ENCODE measurements around the gene IRGC.
"Not testable (repeated sequence)": the region's sequence is repeated elsewhere in the genome, so short reads cannot be mapped to it uniquely, and the experiment has no call there.

The IRGC gene

GRCh38 chr19:43759515-43759914 is 43.6 kb downstream of the IRGC start:
- peak; percentile 25 for FAIRE-seq

- FAIRE-seq = no peak
Observed at GRCh38 chr19:43760941-43761340, 45.1 kb downstream of the IRGC start.

- FAIRE-seq = no peak
Observed at GRCh38 chr19:43762814-43763213, 46.9 kb downstream of the IRGC start.

- FAIRE-seq = no peak
Observed at GRCh38 chr19:43763473-43763939, 47.6 kb downstream of the IRGC start.

GRCh38 chr19:43764684-43765083 is 48.8 kb downstream of the IRGC start:
- FAIRE-seq = not testable (repeated sequence)

GRCh38 chr19:43765109-43765876 is 49.4 kb downstream of the IRGC start:
- FAIRE-seq = no peak

GRCh38 chr19:43766755-43767043 is 50.8 kb downstream of the IRGC start:
- no peak for FAIRE-seq

GRCh38 chr19:43767316-43767715 is 51.4 kb downstream of the IRGC start:
- no peak for FAIRE-seq

- FAIRE-seq = no peak
Observed at GRCh38 chr19:43767818-43768217, 51.9 kb downstream of the IRGC start.

- no peak for FAIRE-seq
Observed at GRCh38 chr19:43768273-43769050, 52.6 kb downstream of the IRGC start.

- FAIRE-seq = no peak
Observed at GRCh38 chr19:43769256-43769655, 53.4 kb downstream of the IRGC start.
